ENCODE results near the gene PYGM. TPM values are rescaled to one million over a fixed set of nuclear protein-coding genes. Genes with fewer than 3 reads are reported as not detected.

PYGM gene
- total RNA-seq, 1 donor, result 0.36 TPM

DNA sequence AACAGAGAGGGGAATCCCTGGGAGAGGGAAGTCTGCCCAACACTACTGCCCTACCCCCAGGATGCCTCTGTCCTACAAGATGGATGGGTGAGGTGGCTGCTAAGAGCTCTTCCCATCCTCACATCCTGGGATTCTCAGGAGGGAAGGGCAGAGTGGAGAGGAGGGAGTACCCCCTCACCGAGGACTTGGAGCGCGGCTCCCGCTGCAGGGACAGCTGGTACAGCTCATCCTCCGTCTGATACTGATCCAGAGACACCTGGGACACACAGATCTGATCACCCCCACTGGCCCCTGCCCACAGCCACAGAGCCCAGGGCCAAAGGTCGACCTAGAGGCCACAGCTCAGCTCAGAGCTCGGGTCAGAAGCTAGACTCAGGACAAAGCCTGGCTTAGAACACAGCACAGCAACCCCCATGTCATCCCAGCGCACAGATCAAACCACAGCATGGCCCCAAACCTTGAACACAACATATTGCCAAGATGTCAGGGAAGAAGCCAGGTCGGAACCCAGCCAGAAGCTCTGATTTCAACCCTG lies 24.0 kb downstream of the PYGM start:
- TF ChIP-seq, protein P1, sequence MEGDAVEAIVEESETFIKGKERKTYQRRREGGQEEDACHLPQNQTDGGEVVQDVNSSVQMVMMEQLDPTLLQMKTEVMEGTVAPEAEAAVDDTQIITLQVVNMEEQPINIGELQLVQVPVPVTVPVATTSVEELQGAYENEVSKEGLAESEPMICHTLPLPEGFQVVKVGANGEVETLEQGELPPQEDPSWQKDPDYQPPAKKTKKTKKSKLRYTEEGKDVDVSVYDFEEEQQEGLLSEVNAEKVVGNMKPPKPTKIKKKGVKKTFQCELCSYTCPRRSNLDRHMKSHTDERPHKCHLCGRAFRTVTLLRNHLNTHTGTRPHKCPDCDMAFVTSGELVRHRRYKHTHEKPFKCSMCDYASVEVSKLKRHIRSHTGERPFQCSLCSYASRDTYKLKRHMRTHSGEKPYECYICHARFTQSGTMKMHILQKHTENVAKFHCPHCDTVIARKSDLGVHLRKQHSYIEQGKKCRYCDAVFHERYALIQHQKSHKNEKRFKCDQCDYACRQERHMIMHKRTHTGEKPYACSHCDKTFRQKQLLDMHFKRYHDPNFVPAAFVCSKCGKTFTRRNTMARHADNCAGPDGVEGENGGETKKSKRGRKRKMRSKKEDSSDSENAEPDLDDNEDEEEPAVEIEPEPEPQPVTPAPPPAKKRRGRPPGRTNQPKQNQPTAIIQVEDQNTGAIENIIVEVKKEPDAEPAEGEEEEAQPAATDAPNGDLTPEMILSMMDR (IDR thresholded peaks at IDR 0.05; ENCODE audit: extremely low read depth, low read depth, low read length), result no peak
- no peak for DNase-seq (ENCODE audit: insufficient read length, low spot score, missing footprints)
- no peaks in the 10 kb centered on the region for H3K79me2 ChIP-seq (ENCODE audit: insufficient read depth, low read length)
- H4K20me1 ChIP-seq (ENCODE audit: insufficient read depth, low read length), result no peaks in the 10 kb centered on the region
- H3K4me1 ChIP-seq (ENCODE audit: insufficient read depth, low read length), result no peaks in the 10 kb centered on the region
- no peak overlapping the region for H3K4me2 ChIP-seq (ENCODE audit: insufficient read depth, low read length)
- no peak overlapping the region for H3K4me3 ChIP-seq (ENCODE audit: insufficient read depth, low read length)
- H3K36me3 ChIP-seq (ENCODE audit: insufficient read depth, low read length), result no peaks in the 10 kb centered on the region
- H2AFZ ChIP-seq (ENCODE audit: low read length), result no peak overlapping the region
- no peak overlapping the region for H3K27ac ChIP-seq (ENCODE audit: low read depth, low read length)
- no peaks in the 10 kb centered on the region for H3K9me3 ChIP-seq (ENCODE audit: low read depth, low read length)
- peaks cover 11% of the 10 kb centered on the region for H3K27me3 ChIP-seq (ENCODE audit: insufficient read depth, low read length)

DNA sequence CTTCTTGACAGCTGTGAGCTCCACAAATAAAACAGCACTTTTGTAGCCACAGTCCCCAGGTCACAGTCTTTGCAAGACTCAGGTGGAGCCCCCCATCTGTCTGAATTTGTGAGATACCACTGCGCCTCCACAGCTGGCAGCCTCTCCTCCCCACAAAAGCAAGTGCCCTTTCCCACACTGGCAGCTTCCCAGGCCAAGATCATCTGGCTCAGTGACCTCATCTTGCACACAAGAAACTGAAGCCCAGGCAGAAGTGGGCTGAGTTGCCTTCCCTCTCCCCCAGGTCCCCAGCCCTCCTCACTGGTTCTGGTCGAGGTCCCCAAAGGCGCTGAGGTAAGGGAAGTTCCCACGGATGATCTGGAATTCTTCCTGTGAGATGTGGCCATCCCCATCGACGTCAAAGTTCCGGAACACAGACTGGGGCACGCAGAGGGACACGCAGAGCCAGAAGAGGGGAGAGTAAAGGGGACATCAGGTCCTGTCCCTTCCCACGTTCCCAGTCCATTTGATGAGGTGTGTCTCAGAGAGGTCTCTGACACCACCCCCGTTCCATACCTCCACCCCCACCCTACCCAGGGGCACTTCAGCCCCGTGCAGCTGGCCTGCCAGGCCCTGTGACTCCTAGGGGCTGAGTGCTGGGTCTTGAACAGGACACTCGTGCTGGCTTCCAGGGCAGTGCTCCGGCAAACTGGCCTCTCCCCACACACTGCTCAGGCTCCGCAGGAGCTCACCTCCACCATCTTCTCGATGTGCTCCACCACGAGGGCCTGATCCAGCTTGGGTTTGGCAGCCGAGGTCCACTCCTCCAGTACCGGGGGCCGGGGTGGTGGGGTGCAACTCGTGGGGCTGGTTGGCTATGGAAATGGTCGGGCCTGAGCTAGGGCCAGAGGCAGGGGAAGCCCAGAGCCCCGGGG lies 24.7 kb downstream of the PYGM start:
- H3K4me1 ChIP-seq (ENCODE audit: insufficient read depth, low read length), result no peaks in the 10 kb centered on the region
- H3K27ac ChIP-seq (ENCODE audit: low read depth, low read length), result no peak overlapping the region
- H3K9me3 ChIP-seq (ENCODE audit: low read depth, low read length), result no peaks in the 10 kb centered on the region
- H3K27me3 ChIP-seq (ENCODE audit: insufficient read depth, low read length), result peaks cover 4% of the 10 kb centered on the region
- TF ChIP-seq, protein P1 (IDR thresholded peaks at IDR 0.05; ENCODE audit: extremely low read depth, low read depth, low read length), result no peak
- no peaks in the 10 kb centered on the region for H3K36me3 ChIP-seq (ENCODE audit: insufficient read depth, low read length)
- H4K20me1 ChIP-seq (ENCODE audit: insufficient read depth, low read length), result no peaks in the 10 kb centered on the region
- DNase-seq (ENCODE audit: insufficient read length, low spot score, missing footprints), result no peak
- H3K79me2 ChIP-seq (ENCODE audit: insufficient read depth, low read length), result no peaks in the 10 kb centered on the region
- H3K4me3 ChIP-seq (ENCODE audit: insufficient read depth, low read length), result no peak overlapping the region
- H2AFZ ChIP-seq (ENCODE audit: low read length), result no peak overlapping the region
- H3K4me2 ChIP-seq (ENCODE audit: insufficient read depth, low read length), result no peak overlapping the region

DNA sequence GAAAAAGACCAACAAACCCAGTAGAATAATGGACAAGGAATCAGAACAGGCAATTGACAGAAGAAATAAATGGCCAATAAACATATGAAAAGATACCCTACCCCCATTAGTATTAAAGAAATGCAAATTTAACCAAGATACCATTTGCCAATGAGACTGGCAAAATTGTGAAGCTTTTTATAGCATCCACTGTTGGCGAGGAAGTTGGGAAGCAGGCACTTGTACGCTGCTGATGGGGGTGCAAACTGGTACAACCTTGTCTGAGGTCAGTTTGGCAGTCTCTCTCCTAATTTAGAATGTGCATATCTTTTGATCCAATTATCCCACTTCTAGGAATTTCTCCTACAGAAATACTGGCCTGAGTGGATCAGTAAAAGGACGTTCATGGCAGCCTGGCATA lies 28.2 kb downstream of the PYGM start:
- no peak overlapping the region for H3K27ac ChIP-seq (ENCODE audit: low read depth, low read length)
- no peak for DNase-seq (ENCODE audit: insufficient read length, low spot score, missing footprints)
- peaks cover 4% of the 10 kb centered on the region for H3K27me3 ChIP-seq (ENCODE audit: insufficient read depth, low read length)
- no peaks in the 10 kb centered on the region for H4K20me1 ChIP-seq (ENCODE audit: insufficient read depth, low read length)
- no peaks in the 10 kb centered on the region for H3K79me2 ChIP-seq (ENCODE audit: insufficient read depth, low read length)
- no peak overlapping the region for H3K4me3 ChIP-seq (ENCODE audit: insufficient read depth, low read length)
- H3K9me3 ChIP-seq (ENCODE audit: low read depth, low read length), result no peaks in the 10 kb centered on the region
- H3K4me1 ChIP-seq (ENCODE audit: insufficient read depth, low read length), result no peaks in the 10 kb centered on the region
- no peak overlapping the region for H2AFZ ChIP-seq (ENCODE audit: low read length)
- H3K36me3 ChIP-seq (ENCODE audit: insufficient read depth, low read length), result no peaks in the 10 kb centered on the region
- TF ChIP-seq, protein P1 (IDR thresholded peaks at IDR 0.05; ENCODE audit: extremely low read depth, low read depth, low read length), result no peak
- no peak overlapping the region for H3K4me2 ChIP-seq (ENCODE audit: insufficient read depth, low read length)

DNA sequence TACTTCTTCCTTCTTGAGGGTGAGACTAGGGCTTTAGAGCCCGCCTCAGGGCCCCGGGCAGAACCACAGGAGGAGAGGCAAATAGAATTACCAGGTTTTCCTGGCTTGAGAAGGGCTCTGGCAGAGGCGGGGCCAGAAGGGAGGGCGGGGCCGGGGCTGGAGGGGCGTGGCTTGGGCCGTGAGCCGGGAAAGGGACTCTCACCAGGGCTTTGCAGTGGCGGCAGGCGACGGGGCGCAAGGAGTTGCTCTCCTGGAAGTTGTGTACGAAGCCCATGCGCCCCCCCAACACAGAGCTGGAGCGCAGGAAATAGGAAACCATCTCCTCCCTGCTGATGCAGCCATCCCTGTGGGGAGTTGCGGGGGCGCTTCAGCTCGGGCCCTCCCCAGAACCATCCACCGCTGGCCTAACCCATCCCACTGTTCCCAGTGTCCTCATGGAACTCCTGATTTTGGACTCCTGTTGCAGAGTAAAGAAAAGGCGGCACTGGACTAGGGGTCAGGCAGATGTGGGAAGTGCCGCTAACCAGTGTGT lies 29.9 kb downstream of the PYGM start:
- peaks cover 4% of the 10 kb centered on the region for H3K27me3 ChIP-seq (ENCODE audit: insufficient read depth, low read length)
- H2AFZ ChIP-seq (ENCODE audit: low read length), result no peak overlapping the region
- no peaks in the 10 kb centered on the region for H3K79me2 ChIP-seq (ENCODE audit: insufficient read depth, low read length)
- H3K4me3 ChIP-seq (ENCODE audit: insufficient read depth, low read length), result no peak overlapping the region
- no peaks in the 10 kb centered on the region for H3K4me1 ChIP-seq (ENCODE audit: insufficient read depth, low read length)
- no peak overlapping the region for H3K27ac ChIP-seq (ENCODE audit: low read depth, low read length)
- no peaks in the 10 kb centered on the region for H3K36me3 ChIP-seq (ENCODE audit: insufficient read depth, low read length)
- TF ChIP-seq, protein P1 (IDR thresholded peaks at IDR 0.05; ENCODE audit: extremely low read depth, low read depth, low read length), result no peak
- H3K9me3 ChIP-seq (ENCODE audit: low read depth, low read length), result no peaks in the 10 kb centered on the region
- H3K4me2 ChIP-seq (ENCODE audit: insufficient read depth, low read length), result no peak overlapping the region
- H4K20me1 ChIP-seq (ENCODE audit: insufficient read depth, low read length), result no peaks in the 10 kb centered on the region
- no peak for DNase-seq (ENCODE audit: insufficient read length, low spot score, missing footprints)
